Activated T-helper 2 cell treated with anti-CD3 and anti-CD28 coated beads, Interferon-gamma antibody, Interleukin-2, Interleukin-4, amounts not matched to agents 10 μg/mL and 5 μg/mL and 100 μg/mL, durations not matched to agents 14 hours and 24 hours and 36 hours (primary cell): ENCODE results near the gene TMPRSS4. TPM values are rescaled to one million over a fixed set of nuclear protein-coding genes. Genes with fewer than 3 reads are reported as not detected.

Experiments used
- DNase-seq: peaks from one replicate; pipeline ENCODE4 v3.0.0; 2021; ENCODE audit warnings: low spot score
- H3K27ac Mint-ChIP-seq: one replicate; pipeline ENCODE4 v1.8.0; 2021; ENCODE audit warnings: mixed read lengths
- H3K27me3 Mint-ChIP-seq: one replicate; pipeline ENCODE4 v1.8.0; 2021; ENCODE audit warnings: low read depth, mixed read lengths
- H3K36me3 Mint-ChIP-seq: one replicate; pipeline ENCODE4 v1.8.0; 2021; ENCODE audit warnings: low read depth, mixed read lengths
- H3K4me1 Mint-ChIP-seq: one replicate; pipeline ENCODE4 v1.8.0; 2021; ENCODE audit warnings: low read depth, mixed read lengths
- H3K4me3 Mint-ChIP-seq: one replicate; pipeline ENCODE4 v1.8.0; 2021; ENCODE audit warnings: low read depth, mild to moderate bottlenecking, moderate library complexity, mixed read lengths
- H3K9me3 Mint-ChIP-seq: one replicate; pipeline ENCODE4 v1.8.0; 2021; ENCODE audit warnings: mixed read lengths
- intact Hi-C: fragments of 100-400 bp; cut with micrococcal nuclease; formaldehyde crosslinking; loops from one replicate; pipeline ENCODE4 v1.15.1; 2023
- total RNA-seq: library from RNA; stranded (reverse); gene quantifications from 2 replicates; pipeline ENCODE4 v1.2.3, GENCODE V29; 2022

The TMPRSS4 gene
- total RNA-seq, 1 donor from 2014 or later: not detected

DNA sequence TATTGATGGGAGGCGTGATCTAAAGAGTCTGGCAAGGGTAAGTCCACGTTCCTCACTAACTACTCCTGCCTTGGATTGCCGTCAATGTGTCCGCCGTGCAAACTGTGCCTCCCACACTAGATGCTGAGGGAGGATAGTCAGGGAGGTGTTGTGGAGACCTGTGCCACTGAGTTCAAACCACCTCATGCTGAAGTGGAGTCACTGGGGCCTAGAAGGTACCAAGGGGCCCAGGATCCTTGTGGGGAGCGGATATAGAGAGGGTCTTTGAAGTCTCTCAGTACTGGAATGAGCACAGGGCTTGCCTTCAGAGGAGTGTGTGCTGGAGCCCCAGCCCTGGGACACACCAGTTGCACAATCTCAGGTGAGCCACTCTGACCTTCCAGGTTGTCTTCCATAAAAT, 27.1 kb upstream of the TMPRSS4 start:
- peak overlapping the region; percentile 70 for H3K27ac Mint-ChIP-seq
- DNase-seq: no peak
- intact Hi-C loops: loop anchor here (5.0 kb wide), 2 partner anchors 153 to 198 kb away; no protein-coding TSS in a partner anchor
- no peaks in the 10 kb centered on the region for H3K9me3 Mint-ChIP-seq
- H3K4me1 Mint-ChIP-seq: peaks cover 75% of the 10 kb centered on the region
- no peak overlapping the region for H3K4me3 Mint-ChIP-seq
- H3K27me3 Mint-ChIP-seq: no peaks in the 10 kb centered on the region
- H3K36me3 Mint-ChIP-seq: no peaks in the 10 kb centered on the region

DNA sequence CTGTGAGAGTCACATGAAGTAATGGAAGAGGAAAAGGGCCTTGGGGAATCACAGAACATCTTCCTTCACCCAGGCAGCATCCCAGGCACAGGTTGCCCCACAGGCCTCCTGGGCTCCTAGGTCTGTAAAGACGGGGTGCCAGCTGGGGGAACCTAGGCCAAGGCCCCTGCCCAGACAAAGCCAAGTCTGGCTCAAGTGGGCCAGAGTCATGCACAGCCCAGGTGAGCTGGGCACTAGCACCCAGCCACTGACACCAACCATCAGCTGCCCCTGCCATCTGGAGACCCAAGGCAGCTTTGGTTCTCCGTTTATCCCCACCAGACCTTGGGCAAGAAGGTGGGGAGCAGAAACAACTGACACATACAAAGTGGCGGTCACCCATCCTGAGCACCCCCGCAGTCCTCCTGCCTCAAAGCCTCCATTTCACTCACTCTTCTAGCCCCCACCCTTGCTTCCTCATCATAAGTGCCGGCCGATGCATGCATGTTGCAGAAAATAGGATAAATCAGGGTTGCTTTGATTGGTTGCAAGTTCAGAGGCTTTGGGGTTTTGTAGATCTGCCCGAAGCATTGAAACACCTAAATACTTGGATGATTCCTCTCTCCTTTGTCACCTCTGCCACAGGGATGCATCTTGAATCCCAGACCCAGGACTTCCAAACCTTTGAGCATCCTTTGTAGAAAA, 26.5 kb upstream of the TMPRSS4 start:
- Mint-ChIP-seq H3K9me3 (no peaks in the 10 kb centered on the region), H3K4me3 (no peak overlapping the region), H3K4me1 (peaks cover 69% of the 10 kb centered on the region), H3K36me3 (no peaks in the 10 kb centered on the region), H3K27me3 (no peaks in the 10 kb centered on the region), H3K27ac (peak overlapping the region; percentile 94)
- intact Hi-C loops: no loop called here
- no peak for DNase-seq

DNA sequence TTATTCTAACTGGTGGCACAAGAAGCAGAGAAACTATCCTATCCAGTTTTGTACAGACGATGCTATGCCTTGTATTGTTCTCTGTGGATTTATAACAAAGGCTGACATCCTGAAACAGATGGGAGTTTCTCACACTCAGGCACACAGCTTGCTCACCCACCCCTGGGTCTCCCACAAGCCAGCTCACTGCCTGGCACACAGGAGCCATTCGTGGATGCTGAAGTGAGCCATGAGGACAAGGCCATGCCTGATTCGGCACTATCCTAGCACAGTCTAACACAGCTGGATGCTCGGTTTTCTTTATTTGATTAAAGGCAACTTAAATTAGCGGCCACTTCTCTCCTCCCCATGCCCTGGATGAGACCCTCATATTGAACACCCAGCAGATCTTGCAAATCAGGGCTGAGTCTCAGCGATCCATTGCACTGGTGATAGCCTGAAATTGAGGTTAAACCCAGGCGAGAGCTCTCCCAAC, 25.7 kb upstream of the TMPRSS4 start:
- no peaks in the 10 kb centered on the region for H3K36me3 Mint-ChIP-seq
- no peak for DNase-seq
- peaks cover 61% of the 10 kb centered on the region for H3K4me1 Mint-ChIP-seq
- no peaks in the 10 kb centered on the region for H3K9me3 Mint-ChIP-seq
- intact Hi-C loops: no loop called here
- no peaks in the 10 kb centered on the region for H3K27me3 Mint-ChIP-seq
- H3K27ac Mint-ChIP-seq: peak overlapping the region; percentile 94
- H3K4me3 Mint-ChIP-seq: peak overlapping the region; percentile 2

DNA sequence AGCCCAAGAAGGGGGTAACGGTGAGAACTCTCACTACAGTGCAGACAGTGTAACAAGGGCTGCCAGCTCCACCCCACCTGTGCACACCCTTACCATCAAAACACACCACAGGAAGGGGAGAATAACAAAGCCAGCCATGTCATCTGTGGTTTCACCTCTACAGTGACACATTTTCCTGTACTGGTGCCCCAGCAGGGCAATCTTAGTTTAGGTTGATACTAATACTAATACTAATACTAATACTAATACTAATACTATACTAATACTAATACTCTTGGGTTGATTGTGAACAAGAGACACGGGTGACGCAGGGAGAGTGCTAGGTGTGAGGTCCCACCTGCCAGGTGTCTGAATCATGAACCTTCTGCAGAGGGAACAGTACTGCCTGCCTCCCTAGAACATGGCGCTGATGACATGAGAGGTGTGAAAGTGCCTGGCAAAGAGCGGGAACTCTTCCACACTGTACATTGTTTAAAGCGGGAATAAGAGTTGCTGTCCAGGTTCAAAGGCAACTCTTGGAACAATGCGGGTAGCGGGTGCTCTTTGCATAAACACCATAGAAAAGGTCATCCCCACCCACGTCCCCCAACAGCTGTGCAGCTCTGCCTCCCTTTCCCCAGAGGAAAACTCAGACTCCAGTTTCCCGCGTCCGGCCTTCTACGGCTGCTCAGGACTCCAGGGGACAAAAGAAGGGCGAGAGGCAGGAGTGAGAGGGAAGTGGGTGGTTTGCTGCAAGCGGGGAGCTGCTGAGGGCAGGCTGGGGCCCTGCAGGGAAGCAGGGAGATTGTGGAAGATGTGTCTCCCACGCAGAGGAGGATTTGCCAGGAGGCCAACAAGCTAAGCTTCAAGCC, 25.0 kb upstream of the TMPRSS4 start:
- Mint-ChIP-seq H3K27me3 (no peaks in the 10 kb centered on the region), H3K4me1 (peaks cover 54% of the 10 kb centered on the region), H3K9me3 (no peaks in the 10 kb centered on the region), H3K36me3 (no peaks in the 10 kb centered on the region), H3K27ac (peak overlapping the region; percentile 94), H3K4me3 (peak overlapping the region; percentile 5)
- intact Hi-C loops: loop anchor here (2.0 kb wide), 1 partner anchor 229 kb away; no protein-coding TSS in a partner anchor
- DNase-seq: peak; percentile 65

DNA sequence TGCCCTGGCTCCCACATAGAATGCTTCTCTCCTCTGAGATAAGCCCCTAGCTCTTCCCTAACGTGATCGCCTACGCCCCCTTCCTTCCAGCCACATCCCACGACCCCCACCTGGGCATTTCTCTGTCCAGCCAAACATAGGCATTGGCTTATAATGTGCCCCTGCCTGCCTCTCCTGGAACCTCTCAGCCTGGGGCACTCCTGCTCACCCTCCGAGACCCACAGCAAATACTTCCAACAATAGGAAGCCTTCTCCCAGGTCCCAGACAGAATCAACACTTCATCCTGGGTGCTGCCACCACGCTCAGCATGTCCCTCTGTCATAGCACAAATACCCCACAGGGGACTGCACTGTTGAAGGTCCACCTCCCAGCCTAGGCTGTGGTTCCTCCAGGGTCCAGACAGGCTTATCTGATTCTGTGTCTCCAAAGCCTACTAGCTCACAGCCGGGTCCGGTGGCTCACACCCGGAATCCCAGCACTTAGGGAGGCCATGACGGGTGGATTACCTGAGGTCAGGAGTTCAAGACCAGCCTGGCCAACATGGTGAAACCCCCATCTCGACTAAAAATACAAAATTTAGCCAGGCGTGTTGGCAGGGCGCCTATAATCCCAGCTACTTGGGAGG, 24.2 kb upstream of the TMPRSS4 start:
- DNase-seq: no peak
- Mint-ChIP-seq H3K4me1 (peaks cover 47% of the 10 kb centered on the region), H3K36me3 (no peaks in the 10 kb centered on the region), H3K27ac (peak overlapping the region; percentile 81), H3K4me3 (no peak overlapping the region), H3K9me3 (no peaks in the 10 kb centered on the region), H3K27me3 (peaks cover 7% of the 10 kb centered on the region)
- intact Hi-C loops: loop anchor here (1.0 to 2.0 kb wide), 4 partner anchors 102 to 245 kb away; no protein-coding TSS in a partner anchor

DNA sequence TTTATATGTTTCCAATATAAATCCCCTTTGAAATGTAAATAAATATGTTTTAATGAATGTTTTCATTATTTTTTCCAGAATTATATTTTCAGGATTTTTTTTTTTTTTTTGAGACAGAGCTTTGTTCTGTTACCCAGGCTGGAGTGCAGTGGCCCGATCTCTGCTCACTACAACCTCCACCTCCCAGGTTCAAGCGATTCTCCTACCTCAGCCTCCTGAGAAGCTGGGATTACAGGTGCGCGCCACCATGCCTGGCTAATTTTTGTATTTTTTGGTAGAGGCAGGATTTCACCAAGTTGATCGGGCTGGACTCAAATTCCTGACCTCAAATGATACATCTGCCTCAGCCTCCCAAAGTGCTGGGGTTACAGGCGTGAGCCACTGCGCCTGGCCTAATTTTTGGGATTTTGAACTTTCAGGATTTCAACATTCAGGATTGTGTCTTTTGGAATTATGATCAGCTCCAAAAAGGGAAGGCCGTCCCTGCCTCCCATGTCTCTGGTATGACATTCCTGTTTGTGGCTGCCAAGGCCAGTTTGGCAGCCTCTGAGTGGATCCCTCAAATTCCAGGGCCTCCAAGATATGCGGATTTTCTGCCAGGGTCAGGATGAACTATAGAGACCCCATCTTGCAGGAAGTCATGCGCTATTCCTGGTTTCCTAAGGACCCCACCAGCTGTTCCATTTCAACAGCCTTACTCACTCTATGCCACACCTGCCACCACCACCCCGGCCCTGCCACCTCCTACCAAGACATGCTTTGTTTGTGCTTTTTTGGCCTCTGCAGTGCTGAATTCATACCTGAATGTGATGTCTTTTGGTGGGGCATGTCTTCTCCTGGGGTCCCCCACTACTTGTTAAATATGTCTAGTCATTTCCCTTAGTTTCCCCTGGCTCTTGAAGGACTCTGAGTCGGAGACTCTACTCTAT, 21.9 kb upstream of the TMPRSS4 start:
- intact Hi-C loops: no loop called here
- no peak overlapping the region for H3K27ac Mint-ChIP-seq
- H3K27me3 Mint-ChIP-seq: peaks cover 7% of the 10 kb centered on the region
- no peaks in the 10 kb centered on the region for H3K36me3 Mint-ChIP-seq
- DNase-seq: no peak
- H3K4me3 Mint-ChIP-seq: no peak overlapping the region
- no peaks in the 10 kb centered on the region for H3K9me3 Mint-ChIP-seq
- H3K4me1 Mint-ChIP-seq: peaks cover 33% of the 10 kb centered on the region

DNA sequence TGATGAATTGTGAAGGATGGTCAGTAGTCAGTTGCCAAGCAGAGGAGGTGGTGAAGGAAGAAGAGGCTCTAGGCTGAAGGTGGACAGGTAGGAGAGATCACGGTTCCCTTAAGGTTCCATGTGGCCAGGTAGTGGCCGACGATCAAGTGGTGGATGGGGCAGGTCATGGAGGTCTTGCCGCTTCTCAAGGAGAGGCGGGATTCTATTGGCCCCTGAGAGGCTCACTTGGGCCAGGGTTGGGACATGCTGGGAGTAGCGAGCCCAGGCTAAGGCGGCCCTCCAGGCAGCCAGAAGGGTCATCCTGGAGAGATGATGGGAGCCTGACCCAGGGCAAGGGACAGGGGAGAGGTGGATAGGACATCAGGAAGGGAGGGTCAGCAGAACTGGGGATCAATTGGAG, 20.9 kb upstream of the TMPRSS4 start:
- DNase-seq: no peak
- no peaks in the 10 kb centered on the region for H3K9me3 Mint-ChIP-seq
- H3K4me3 Mint-ChIP-seq: no peak overlapping the region
- intact Hi-C loops: no loop called here
- peaks cover 8% of the 10 kb centered on the region for H3K27me3 Mint-ChIP-seq
- no peaks in the 10 kb centered on the region for H3K36me3 Mint-ChIP-seq
- peaks cover 24% of the 10 kb centered on the region for H3K4me1 Mint-ChIP-seq
- no peak overlapping the region for H3K27ac Mint-ChIP-seq

DNA sequence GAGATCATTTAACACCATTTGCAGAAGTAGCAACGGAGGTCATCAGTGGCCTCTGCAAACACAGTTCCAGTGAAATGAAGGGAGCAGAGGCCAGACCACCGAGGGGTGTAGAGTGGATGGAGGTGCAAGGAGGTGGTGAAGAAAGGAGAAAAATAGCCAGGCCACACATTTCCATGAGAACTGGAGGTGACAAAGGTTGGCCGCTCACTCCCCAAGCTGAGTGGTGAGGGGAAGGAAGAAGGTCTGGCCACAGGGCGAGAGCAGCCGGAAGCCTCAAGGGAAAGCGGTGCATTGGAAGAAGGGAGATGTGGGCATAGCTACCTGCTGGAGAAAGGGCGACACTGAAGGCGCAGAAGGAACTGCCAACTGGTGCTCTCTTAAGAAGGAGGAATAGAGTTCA, 20.1 kb upstream of the TMPRSS4 start:
- H3K27ac Mint-ChIP-seq: no peak overlapping the region

DNA sequence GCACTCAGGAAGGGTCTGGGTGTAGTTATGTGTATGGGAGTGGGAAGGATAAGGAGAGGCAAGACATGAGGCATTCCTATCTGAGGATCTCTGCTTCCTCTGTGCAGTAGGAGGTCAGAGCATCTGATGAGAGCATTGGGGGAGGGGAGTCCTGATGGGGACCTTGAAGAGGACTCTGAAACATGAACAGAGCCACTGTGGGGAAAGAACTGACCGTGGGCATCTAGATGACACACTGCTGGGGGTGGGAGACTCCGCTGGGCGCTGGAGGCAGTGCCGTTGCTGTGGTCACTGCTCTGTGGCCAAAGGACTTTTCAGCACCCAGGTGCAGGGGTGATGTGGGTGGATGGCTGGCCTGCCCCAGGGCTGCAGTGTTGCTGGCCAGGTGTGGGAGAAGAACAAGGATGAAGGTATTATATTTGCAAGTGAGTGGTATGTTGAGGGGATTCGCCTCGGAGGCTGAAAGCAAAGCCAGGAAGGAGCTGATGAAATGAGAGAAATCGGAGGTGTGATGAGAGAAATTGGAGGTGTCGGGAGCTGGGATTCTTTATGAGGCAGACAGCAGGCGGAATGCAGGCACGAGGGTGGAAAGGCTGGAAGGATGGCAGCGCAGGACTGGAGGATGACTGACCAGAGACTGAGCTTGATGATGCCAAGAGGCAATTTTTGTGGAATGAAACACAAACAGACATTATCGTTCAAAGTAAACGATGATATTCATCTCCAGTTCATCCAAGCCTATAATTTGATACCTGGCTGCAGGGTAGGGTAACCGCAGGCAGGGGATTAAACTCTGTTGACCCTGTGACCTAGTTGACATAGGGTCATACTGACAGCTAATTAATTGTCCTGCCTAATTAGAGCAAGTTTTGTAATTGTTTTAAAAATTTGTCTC, 19.4 kb upstream of the TMPRSS4 start:
- DNase-seq: no peak
- H3K4me3 Mint-ChIP-seq: no peak overlapping the region
- H3K36me3 Mint-ChIP-seq: no peaks in the 10 kb centered on the region
- intact Hi-C loops: no loop called here
- H3K27ac Mint-ChIP-seq: no peak overlapping the region
- H3K4me1 Mint-ChIP-seq: peaks cover 10% of the 10 kb centered on the region
- H3K9me3 Mint-ChIP-seq: no peaks in the 10 kb centered on the region
- peaks cover 8% of the 10 kb centered on the region for H3K27me3 Mint-ChIP-seq

More for the DNA sequence above, 20.1 kb upstream of the TMPRSS4 start:
- intact Hi-C loops: no loop called here
- Mint-ChIP-seq H3K27me3 (peaks cover 8% of the 10 kb centered on the region), H3K9me3 (no peaks in the 10 kb centered on the region), H3K36me3 (no peaks in the 10 kb centered on the region), H3K4me1 (peaks cover 16% of the 10 kb centered on the region), H3K4me3 (no peak overlapping the region)
- no peak for DNase-seq

DNA sequence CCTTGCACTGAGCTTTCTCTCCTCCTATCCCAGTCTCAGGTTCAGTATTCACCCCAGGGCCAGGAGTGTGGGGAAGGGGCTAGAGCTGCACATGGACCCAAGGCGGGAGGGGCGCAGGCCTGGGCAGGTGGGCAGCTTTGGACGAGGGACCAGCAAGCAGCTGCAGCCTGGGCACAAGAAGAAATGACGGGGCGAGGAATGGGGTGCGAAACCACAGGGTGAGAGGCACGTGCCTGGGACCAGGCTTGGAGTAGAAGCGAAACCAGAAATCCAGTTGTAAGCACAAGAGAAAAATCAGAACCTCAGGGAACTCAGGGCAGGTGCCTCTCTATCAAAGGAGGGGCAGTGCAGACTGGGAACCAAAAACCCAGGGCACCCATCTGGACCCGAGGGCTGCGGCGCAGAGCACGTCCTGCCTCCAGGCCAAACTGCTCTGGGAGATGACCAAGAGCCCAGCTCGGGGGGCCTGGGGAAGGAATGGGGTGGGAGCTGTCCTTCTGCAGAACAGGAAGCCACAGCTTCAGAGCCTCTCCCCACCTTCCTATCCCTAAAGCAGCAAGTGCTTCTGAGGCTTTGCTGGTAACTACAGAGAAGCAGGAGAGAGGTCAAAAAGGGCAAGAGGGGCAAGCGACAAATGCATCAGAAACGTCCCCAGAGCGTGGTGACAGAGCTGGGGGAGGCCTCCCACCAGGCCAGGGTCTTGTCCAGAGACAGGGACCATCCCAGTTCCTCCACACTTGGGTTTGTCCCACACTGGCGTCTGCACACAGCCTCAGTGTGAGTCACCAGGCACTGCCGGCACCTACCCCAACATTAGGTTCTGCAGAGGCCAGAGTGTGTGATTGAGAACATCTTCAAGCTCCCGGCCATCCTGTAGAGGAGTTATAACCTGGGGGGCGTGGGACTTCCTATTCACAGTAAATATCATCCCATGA, 18.3 kb upstream of the TMPRSS4 start:
- no peak overlapping the region for H3K27ac Mint-ChIP-seq
- peaks cover under 1% of the 10 kb centered on the region for H3K4me1 Mint-ChIP-seq
- H3K9me3 Mint-ChIP-seq: no peaks in the 10 kb centered on the region
- no peaks in the 10 kb centered on the region for H3K36me3 Mint-ChIP-seq
- no peak overlapping the region for H3K4me3 Mint-ChIP-seq
- intact Hi-C loops: no loop called here
- no peak for DNase-seq
- peaks cover 8% of the 10 kb centered on the region for H3K27me3 Mint-ChIP-seq
